HG02763 (cell line): Measurements from ENCODE around the gene UROD.
A peak's percentile ranks its signal among the peaks of the same experiment; 100 is the strongest.

Experiments used
- ATAC-seq: cut with Tn5 transposase; IDR thresholded peaks from one replicate; pipeline ENCODE4 v1.9.1; 2021; ENCODE audit warnings: mild to moderate bottlenecking, moderate library complexity; ENCODE audit not compliant: unreplicated experiment

The UROD gene

DNA sequence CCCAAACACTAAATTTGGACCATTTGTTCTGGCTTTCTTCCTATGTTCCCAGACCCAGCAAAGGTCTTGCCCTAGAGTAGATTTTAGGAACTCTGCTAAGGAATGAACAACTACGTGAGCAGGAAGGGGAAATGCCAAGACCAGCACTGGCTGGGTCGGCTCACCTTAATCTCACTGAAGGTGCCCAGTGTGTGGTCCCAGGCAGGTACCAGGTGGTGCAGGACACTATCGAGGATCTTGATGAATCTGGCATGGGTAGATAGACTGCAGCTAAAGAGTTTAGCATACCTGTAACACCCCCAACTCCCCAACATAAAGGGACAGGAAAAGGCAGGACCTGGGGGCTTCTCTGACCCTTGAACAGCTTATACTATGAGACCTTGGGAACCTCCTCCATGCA, 4.0 kb upstream of the UROD start:
- ATAC-seq: no peak

DNA sequence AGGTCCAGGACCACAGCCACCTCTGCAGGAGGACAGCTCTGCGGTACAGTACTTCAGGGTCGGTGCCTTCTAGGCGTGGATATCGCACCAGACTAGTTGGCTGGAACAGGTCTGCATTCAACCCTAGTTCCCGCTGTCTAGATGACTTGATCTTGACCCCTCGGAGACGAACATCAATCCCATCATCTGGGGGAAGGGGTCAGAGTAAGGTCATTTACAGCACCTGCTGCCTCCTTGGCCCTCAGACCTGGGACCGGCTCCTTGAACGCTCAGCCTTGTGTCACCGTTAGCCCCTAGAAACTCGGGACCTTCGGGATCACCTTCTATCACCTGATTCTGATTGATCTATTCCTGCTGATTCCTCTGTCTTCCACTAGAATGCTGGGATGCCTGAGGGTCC, 3.5 kb upstream of the UROD start:
- no peak for ATAC-seq

DNA sequence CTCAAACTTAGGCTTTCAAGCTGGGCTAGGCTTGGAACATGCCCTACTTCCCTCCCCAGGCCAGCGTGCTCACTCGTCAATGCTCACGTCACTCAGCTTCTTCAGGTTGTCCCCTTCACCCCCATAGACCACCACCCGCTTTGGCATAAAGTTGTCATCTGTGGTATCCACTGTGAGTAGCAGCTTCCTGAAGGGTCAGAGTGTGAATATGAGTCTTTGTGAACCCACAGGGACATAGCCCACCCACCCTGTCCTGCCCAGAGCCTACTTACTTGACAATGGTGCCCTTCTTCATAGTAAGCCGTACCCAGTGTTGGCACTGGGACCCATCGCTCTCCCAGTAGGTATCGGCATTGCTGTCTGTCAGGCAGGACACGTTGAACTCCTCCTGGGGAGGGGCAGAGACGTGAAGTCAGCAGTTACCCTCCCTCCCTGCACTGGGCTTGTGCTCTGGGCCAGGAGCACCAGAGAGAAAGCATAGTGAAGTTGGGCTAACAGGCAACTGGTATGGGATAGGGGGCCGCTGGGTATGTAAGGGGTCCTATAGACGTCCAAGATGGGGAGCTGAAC, 2.7 kb upstream of the UROD start:
- no peak for ATAC-seq

DNA sequence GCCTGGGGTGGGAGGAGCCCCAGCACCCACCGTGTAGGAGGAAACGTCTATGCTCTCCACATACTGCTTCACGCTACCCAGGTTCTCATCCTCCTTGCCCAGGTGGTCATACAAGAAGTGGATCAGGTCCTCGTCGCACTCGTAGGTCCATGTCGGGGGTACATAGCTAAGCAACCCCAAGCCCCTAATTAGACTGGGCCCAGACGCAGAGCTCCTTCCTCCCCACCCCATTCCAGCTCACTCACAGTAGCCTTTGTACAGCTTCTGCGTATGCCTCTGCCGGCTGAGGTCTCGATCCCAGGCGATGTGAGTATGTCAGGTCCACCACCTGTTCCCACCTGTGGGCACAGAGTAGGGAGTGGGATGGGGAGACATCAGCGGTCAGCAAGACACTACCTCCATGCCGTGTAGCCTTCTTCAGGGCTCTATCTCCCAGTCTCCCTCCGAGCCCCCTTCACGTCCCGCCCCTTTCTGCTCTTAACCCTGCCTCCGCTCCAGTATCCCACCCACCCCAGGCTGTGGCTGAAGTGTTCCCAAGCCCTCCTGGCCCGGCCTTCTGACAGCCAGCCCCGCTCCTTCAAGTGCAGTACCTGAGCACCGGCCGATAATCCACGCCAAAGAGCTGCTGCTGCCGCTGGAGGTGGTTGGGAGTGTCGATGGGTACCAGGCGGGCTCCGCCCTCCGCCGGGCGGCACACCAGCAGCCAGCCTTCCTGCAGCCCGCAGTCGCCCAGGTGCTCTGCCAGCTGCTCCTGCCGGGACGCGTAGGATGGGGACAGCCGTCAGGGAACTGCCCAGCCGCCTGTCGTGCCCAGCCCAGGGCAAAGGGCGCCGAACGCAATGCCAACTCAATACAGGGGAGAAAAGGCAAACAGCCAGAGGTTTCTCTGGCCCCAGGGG, 1.8 kb upstream of the UROD start:
- no peak for ATAC-seq

DNA sequence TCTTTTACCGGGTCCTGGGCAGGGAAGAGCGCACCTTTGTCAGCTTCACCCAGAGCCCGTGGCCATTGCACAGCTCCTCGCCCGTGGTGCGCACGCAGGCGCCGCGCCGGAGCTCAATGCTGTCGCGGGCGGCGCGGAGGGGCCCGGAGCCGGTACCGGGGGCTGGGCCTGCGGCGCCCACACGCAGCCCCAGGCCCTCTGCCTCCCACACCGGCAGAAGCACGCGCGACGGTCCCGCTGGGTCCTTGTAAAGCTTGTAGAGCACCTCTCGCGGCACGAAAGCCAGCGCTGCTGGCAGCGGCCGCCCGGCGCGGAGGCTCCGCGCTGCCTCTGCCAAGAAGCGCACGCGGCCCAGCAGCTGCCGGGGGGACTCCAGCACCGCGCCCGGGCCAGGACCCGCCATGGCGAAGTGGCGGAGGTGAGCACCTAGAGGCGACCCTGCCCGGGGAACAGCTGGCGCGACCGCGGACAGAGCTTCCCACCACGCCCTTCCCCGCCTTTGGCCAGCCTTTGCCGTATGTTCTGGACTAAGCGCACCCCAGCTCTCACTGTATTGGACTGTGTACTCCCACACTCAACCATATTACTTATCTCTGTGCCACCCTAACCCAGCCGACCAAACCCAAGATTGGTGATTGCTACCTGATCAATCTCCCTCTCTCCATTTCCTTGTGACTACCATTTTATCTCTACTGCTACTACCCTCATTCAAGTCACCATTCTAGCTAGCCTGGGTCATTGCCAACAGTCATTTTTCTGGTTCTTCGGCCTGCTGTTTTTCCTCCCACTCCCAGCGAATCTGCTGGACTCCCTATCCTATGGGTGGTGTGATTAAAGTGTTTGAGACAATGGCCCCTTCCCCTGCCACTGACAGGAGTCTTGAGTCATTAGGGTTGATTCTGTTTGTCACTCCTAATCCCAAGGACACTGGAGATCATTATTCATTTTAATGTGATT, 921 bp upstream of the UROD start, which contains the start of gene HECTD3:
Gene HECTD3 (minus strand): TSS at position 470 of the 957 bp plus-strand sequence. CDS start 67 bp downstream, at position 403.
- ATAC-seq: peak; percentile 57

DNA sequence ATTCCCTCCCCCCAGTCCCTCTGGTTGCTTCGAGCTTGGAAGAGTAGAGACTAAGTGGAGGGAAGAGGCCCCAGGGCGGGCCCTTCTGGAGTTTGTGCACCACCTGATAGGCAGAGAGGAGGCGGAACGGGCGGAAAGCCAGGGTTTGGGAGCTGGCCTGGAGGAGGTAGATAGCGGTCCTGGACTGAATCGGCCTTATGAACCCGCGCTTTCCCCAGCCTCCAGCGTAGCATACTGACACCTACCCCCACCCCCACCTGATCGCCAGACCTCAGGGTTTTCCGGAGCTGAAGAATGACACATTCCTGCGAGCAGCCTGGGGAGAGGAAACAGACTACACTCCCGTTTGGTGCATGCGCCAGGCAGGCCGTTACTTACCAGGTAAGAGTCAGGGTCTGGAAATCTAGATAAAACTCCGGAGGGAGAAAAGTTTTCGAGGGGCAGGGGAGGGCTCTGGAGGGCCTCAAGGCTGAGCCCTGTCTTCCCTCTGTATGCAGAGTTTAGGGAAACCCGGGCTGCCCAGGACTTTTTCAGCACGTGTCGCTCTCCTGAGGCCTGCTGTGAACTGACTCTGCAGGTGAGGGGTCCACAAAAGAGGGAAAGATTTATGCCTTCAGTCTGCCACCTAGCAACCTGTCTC, 705 bp downstream of the UROD start:
- ATAC-seq: no peak

DNA sequence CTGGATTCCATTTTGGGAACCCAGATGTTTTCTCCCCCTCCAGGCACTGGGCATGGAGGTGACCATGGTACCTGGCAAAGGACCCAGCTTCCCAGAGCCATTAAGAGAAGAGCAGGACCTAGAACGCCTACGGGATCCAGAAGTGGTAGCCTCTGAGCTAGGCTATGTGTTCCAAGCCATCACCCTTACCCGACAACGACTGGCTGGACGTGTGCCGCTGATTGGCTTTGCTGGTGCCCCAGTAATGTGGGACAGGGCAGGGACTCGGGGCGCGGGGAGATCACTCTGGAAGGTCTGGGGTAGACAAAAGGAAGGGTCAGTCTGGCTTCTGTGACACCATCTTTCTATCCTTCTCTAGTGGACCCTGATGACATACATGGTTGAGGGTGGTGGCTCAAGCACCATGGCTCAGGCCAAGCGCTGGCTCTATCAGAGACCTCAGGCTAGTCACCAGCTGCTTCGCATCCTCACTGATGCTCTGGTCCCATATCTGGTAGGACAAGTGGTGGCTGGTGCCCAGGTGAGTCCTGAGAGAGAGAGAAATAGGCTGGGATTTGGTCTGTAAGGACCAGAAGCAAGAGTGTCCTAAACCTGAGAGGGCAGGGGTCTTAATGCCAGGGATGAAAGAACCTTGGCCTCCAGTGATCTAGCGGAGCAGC, 1.6 kb downstream of the UROD start:
- no peak for ATAC-seq

DNA sequence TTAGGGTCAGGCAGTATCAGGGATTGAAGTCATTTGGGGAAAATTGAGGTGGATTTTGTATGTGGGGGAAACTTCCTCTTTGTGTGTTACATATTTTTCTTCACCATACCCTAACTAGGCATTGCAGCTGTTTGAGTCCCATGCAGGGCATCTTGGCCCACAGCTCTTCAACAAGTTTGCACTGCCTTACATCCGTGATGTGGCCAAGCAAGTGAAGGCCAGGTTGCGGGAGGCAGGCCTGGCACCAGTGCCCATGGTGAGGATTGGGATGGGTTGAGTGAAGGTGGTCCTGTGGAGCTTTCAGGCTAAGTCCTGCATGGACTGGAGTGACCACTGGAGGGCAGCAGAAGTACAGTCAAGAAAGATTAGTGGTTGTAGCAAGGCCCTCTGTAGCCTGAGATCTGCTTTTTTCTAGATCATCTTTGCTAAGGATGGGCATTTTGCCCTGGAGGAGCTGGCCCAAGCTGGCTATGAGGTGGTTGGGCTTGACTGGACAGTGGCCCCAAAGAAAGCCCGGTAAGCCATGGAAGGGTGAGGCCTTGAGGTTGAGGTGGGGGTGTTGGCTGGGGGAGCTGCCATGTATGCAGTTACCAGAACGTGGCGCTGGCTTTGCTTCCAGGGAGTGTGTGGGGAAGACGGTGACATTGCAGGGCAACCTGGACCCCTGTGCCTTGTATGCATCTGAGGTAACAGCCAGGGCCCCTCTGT, 2.4 kb downstream of the UROD start:
- no peak for ATAC-seq

DNA sequence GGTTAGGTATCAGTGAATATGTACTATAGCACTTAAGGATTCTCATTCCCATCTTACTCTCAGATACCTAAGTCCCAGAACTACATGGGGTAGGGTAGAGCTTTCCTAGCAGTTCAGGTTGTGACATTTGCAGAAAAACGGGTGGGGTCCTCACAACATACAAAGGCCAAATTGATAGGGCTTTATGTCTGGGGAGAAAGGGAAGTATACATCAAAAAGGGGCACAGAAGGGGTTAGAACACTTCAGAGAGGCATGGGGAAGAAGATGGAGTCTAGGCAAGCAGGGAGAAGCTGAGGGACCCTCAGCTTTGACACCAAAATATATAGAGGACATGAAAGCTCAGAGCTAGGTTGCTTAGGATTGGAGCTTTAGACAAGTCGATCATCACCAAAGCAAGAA, 3.6 kb downstream of the UROD start:
- ATAC-seq: no peak

DNA sequence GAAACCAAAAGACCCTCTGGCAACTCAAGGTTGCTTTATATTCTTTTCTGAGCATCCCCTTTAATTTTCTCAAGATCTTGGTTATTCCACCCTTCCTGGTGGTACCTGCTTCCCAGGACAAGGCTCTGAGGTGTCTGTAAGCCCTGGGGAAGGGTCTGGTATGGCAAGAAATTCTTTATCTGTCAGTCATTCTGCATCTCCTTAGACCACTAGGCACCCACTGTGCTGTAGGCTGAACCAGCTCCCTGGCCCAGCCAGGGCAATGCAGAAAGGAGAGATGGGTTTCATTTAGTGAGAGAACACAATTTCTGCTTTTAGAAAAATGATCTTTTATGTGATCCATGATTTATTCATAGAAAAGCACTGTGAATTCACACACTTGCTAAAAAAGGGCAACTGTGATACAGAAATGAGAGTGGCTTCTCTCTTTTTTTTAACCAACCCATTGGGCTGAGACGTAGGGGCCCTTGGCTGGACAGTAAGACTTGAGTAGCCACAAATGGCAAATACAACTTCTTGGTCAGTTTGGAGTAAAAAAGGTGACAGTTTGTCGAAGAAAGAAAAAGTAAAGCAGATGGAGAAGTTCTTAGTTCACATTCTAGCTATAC, 4.1 kb downstream of the UROD start:
- no peak for ATAC-seq

DNA sequence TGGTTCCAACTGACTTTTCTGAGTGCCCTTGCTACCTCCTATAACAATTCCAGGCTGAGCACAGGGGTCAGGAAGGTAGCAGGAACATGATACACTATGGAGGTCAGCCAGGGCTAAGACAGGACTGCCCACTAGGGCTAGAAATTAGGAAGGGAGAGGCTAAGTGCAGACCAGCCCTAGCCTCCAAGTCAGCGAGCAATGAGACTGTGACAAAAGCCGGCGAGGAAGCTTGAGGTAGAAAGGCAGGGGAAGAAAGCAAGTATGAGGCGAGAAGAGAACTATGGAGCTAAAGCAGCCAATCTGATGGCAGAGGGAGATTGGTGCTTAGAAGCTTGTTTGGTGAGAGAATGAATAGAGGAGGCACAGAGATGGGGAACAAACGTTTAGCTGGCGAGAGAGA, 4.7 kb downstream of the UROD start:
- ATAC-seq: no peak

DNA sequence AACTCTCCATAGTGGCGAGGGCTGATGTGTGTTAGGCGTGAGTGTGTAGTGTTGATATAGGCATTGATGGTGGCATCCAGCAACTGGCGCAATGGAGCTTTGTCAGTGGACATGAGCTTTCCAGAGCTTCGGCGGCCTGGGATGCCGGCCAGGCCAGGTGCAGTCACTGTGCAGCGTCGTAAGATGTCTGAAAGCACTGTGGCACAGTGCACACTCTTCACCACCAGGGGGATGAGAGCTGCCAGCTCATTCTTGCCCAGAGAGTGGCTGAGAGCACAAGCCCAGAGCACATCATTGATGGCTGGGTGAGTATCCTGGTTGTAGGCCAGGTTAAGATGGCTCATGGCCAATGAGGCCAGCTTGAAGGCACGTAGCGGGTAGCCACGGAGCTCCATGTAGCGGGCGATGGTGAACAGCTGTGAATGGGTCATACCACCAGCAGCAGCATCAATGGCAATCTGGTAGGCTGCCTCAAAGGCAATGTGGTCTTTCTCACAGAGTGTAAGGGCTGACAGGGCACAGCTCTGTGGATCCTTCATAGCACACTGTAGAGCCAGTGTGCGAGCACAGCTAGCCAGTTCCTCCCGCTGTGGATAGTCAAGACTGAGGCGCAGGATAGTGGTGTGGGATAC, 6.7 kb downstream of the UROD start:
- ATAC-seq: peak; percentile 66

DNA sequence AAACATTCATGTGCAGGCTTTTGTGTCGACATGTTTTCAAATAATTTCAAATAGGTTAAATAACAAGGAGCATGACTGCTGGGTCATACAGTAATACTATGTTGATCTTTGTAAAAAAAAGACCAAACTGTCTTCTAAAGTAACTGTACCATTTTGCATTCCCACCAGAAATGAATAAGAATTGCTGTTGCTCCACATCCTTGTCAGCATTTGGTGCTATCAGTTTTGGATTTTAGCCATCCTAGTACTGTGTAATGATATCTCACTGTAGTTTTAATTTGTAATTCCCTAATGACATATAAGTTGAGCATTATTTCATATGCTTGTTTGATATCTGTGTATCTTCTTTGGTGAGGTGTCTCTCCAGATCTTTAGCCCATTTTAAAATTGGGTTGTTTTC, 11.6 kb downstream of the UROD start:
- ATAC-seq: no peak

DNA sequence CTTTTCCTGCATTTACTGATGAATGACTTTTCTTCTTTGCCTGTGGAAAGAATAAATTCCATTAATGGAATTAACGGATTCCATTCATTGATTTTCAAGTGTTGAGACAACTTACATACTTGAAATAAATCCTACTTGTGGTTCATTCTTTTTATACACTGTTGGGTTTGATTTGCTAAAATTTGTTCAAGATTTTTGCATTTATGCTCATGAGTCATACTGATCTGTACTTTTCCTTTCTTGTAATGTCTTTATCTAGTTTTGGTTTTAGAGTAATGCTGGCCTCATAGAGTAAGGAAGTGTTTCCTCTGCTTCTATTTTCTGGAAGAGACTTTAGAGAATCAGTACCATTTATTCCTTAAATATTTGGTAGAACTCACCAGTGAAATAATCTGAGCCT, 14.4 kb downstream of the UROD start:
- ATAC-seq: no peak

DNA sequence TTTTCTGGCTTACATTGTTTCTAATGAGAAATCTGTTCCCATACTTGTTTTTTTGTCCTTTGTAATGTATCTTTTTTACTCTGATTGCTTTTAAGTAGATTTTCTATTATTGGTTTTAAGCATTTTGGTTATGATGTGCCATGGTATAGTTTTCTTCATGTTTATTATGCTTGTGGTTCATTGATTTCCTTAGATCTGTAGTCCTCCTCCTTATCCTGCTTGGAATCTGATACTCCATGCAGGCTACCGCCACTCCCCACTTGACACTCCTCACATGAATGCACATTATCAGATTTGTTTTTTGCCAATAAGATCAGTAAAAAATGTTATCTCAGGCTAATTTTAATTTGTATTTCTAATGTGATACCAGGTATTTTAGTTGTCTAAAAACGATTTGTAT, 20.8 kb downstream of the UROD start:
- ATAC-seq: no peak

DNA sequence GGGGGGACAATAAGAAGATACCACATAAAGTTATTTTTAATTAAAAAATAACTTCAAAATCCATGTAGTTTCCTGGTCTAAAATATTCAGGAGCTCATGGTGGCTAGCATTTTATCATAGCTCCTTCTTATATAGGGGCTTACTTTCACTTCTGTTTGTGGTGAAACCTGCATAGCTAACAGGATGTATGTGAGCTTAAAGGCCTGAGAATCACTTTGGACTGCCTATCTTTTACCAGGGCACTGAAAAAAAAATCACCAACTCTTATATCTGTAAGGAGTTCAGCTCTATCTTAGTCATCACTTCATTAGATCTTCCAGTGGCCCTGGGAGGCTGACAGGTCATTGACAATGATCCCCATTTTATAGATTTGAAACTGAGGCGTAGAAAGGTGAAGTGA, 21.3 kb downstream of the UROD start:
- no peak for ATAC-seq

DNA sequence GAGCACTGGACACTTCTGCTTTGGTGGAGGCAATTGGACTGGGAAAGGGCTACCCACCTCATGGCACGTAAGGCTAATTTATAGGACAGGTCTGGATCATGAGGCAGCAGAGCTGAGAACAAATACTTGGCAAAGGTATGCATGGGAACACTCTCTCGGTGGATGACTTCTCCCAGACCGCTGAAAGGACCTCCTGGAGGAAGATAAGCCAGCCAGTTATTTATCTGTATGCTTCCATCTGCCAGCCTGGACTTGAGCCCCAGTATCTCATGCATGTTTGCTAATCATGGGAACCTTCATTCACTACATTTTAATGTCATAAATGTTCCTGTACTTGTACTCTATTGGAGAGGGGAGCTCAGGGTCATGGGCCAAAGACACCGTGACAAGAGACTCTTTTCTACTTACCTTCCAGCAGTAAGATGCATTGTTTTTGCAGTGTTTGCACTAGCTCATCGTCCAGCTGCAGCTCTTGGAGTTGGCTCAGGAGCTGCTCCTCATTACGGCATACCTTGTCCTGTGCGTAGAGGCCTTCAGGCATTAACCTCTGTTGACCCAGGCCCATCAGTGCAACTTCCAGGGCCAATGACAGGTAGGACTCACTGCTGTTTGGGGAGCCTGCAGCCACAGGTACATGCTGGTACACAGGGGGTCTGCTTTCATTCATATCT, 23.7 kb downstream of the UROD start:
- no peak for ATAC-seq

DNA sequence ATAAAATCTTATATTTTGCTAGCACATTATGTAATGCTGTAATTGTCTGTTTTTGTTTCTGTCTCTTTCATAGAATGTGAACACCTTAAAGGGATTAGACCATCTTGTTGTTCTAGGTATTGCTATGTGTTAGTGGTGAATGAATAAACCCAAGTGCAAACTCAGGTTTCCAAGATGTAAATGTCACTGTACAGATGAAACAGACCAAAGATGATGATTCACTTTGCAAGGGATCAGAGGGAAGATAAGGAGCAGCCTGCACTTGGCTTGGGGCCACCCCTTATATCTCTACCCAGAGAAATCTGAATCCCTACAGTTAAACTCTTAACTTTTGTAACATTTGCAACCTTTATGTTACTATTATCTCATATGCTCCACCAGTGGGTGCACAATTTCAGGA, 25.4 kb downstream of the UROD start:
- ATAC-seq: no peak
